ENCODE measurements around the gene GSTK1. TPM values are rescaled to one million over a fixed set of nuclear protein-coding genes. Genes with fewer than 3 reads are reported as not detected.

Gene GSTK1
- total RNA-seq, 4 donors from 2014 or later: 202 to 580 (median 484) TPM

GRCh38 chr7:143286522-143286890 is 23.3 kb downstream of the GSTK1 start:
- Histone ChIP-seq H3K27ac (peak overlapping the region in 2 of 4 donors; percentile 55 to 87), H3K27me3 (no peaks in the 10 kb centered on the region), H3K4me1 (peaks cover 3 to 38% (median 13%) of the 10 kb centered on the region in 4 donors), H3K4me3 (peak overlapping the region in 2 of 4 donors; percentile 55 to 77), H3K9me3 (no peaks in the 10 kb centered on the region), H3K36me3 (peaks cover 0 to 4% (median 0%) of the 10 kb centered on the region in 3 donors)
- TF ChIP-seq CTCF (IDR thresholded peaks at IDR 0.05) (no peak), POLR2A (IDR thresholded peaks at IDR 0.05) (no peak)
- DNase-seq: no peak

- H3K4me1 ChIP-seq: peaks cover 3 to 38% (median 13%) of the 10 kb centered on the region in 4 donors
- H3K27ac ChIP-seq: peak overlapping the region; percentile 64 to 97 (median 77)
- no peaks in the 10 kb centered on the region for H3K27me3 ChIP-seq
- H3K36me3 ChIP-seq: peaks cover 0 to 11% (median 0%) of the 10 kb centered on the region in 3 donors
- no peak for TF ChIP-seq CTCF (IDR thresholded peaks at IDR 0.05)
- no peak for TF ChIP-seq POLR2A (IDR thresholded peaks at IDR 0.05)
- no peaks in the 10 kb centered on the region for H3K9me3 ChIP-seq
- DNase-seq: no peak
- peak overlapping the region; percentile 77 to 94 (median 87) for H3K4me3 ChIP-seq
Observed at GRCh38 chr7:143287339-143287934, 24.2 kb downstream of the GSTK1 start.

GRCh38 chr7:143287935-143288826 is 24.9 kb downstream of the GSTK1 start, which contains the start of gene CASP2:
TSS of gene CASP2 (plus strand) at chr7:143288351. CDS start at chr7:143288456, 105 bp downstream.
- Histone ChIP-seq H3K36me3 (peaks cover 0 to 19% (median 0%) of the 10 kb centered on the region in 3 donors), H3K9me3 (no peaks in the 10 kb centered on the region), H3K4me1 (peaks cover 3 to 38% (median 12%) of the 10 kb centered on the region in 4 donors), H3K27me3 (no peaks in the 10 kb centered on the region), H3K27ac (peak within 1 kb of the TSS; percentile 87 to 97 (median 92)), H3K4me3 (peak within 1 kb of the TSS; percentile 77 to 94 (median 87))
- DNase-seq: peak; percentile 97 to 99 (median 99)
- TF ChIP-seq CTCF (IDR thresholded peaks at IDR 0.05): peak in 5 of 6 experiments; percentile 8 to 47 (median 39)
- peak; percentile 62 to 66 for TF ChIP-seq POLR2A (IDR thresholded peaks at IDR 0.05)

- DNase-seq: no peak
- H3K4me1 ChIP-seq: peaks cover 2 to 33% (median 9%) of the 10 kb centered on the region in 4 donors
Observed at GRCh38 chr7:143288836-143289235, 25.6 kb downstream of the GSTK1 start.

More at GRCh38 chr7:143288836-143289235, 25.6 kb downstream of the GSTK1 start:
- Histone ChIP-seq H3K27me3 (no peaks in the 10 kb centered on the region), H3K36me3 (peaks cover 0 to 25% (median 0%) of the 10 kb centered on the region in 3 donors), H3K9me3 (no peaks in the 10 kb centered on the region), H3K4me3 (peak overlapping the region; percentile 77 to 94 (median 87)), H3K27ac (peak overlapping the region; percentile 87 to 97 (median 92))
- TF ChIP-seq POLR2A (IDR thresholded peaks at IDR 0.05) (no peak), CTCF (IDR thresholded peaks at IDR 0.05) (no peak)
